Astrocyte of the cerebellum (primary cell): Measurements from ENCODE around the gene GRK7.
A peak's percentile ranks its signal among the peaks of the same experiment; 100 is the strongest.
"Not testable (repeated sequence)": the region's sequence is repeated elsewhere in the genome, so short reads cannot be mapped to it uniquely, and the experiment has no call there.

Source experiments
- DNase-seq: peaks from one replicate; pipeline ENCODE4 v3.0.0-alpha.2; 2011; ENCODE audit warnings: low read depth
- H3K4me3 ChIP-seq: 2 replicates; pipeline ENCODE4 v1.5.1; 2011; ENCODE audit warnings: mild to moderate bottlenecking, low read depth, low read length, moderate library complexity
- in situ Hi-C: cut with HindIII; loops from 2 replicates; pipeline ENCODE4 v1.10.0; 2017; ENCODE audit warnings: low sequenced_read_pairs
- TF ChIP-seq, protein P1 (sequence below): IDR thresholded peaks from 2 replicates; pipeline ENCODE4 v1.5.1; 2012; ENCODE audit warnings: low read length, low read depth, moderate library complexity, mild to moderate bottlenecking; ENCODE audit errors: missing control alignments

GRK7 gene

DNA sequence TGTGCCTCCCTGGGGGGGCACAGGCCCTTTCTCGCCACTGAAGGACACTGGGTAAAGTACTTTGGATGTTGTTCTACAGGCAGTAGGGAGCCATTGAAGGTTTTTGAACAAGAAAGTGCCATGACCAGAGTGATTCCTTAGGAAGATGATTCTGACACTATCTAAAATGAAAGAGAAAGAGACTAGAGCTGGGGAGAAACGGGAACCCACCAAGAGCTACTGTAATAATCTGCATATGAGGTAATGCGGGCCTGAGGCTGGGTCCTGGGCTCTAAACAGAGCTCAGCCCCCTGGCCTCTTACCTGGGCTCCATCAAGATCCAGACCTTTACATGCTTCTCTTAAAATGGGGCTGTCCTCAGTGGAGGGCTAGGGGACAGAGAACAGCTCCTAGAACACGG, 24.9 kb downstream of the GRK7 start:
- TF ChIP-seq, protein P1, sequence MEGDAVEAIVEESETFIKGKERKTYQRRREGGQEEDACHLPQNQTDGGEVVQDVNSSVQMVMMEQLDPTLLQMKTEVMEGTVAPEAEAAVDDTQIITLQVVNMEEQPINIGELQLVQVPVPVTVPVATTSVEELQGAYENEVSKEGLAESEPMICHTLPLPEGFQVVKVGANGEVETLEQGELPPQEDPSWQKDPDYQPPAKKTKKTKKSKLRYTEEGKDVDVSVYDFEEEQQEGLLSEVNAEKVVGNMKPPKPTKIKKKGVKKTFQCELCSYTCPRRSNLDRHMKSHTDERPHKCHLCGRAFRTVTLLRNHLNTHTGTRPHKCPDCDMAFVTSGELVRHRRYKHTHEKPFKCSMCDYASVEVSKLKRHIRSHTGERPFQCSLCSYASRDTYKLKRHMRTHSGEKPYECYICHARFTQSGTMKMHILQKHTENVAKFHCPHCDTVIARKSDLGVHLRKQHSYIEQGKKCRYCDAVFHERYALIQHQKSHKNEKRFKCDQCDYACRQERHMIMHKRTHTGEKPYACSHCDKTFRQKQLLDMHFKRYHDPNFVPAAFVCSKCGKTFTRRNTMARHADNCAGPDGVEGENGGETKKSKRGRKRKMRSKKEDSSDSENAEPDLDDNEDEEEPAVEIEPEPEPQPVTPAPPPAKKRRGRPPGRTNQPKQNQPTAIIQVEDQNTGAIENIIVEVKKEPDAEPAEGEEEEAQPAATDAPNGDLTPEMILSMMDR = no peak
- in situ Hi-C loops = no loop called here
- H3K4me3 ChIP-seq = no peak overlapping the region
- no peak for DNase-seq

DNA sequence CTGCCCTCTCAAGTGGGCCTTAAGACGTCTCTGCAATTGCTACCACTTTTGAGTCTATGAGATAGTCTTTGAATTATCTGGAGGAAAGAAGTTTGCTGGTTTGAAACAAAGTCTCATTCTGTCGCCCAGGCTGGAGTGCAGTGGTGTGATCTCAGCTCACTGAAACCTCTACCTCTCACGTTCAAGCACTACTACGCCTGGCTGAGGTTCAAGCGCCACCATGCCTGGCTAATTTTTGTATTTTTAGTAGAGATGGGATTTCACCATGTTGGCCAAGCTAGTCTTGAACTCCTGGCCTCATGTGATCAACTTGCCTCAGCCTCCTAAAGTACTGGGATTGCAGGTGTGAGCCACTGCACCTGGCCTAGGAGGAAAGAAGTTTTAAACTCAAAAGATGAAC, 25.5 kb downstream of the GRK7 start:
- in situ Hi-C loops, H3K4me3 ChIP-seq, DNase-seq: not testable (repeated sequence)

DNA sequence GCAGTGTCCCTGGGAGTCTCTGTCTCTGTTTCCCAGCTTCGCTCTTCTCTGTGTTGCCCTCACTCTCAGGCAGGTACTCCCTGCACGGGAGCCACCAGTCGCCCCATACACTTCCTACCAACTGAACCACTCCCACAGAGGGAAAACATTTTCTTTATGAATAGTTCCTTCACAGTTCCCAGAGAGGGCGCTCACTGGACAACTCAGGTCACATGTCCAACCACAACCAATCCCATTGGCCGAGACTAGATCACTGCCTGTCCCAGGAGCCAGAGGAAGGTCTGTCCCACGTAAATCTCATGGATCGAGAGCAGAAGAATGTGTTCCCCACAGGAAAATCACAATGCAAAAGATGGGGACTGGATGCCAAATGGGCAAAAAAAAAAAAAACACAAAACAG, 26.1 kb downstream of the GRK7 start:
- in situ Hi-C loops = no loop called here
- DNase-seq = no peak
- TF ChIP-seq, protein P1 = no peak
- no peak overlapping the region for H3K4me3 ChIP-seq

DNA sequence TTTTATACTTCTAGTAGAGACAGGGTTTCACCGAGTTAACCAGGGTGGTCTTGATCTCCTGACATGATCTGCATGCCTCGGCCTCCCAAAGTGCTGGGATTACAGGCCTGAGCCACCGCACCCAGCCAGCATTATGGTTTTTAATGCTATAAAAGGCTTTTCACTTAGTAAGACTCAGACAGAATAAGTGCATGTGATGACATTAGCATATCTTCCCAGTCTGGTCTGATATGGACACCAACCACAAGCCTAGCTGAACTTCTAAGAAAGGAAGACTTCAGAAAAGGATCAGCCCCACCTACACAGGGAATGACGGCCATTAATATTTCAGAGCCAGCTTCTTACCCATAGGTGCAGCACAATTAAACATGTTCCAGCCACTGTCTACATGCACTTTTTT, 27.0 kb downstream of the GRK7 start:
- in situ Hi-C loops = loop anchor here (5.0 kb wide), 2 partner anchors 38 to 82 kb away; no protein-coding TSS in a partner anchor
- TF ChIP-seq, protein P1 = no peak
- DNase-seq = no peak
- no peak overlapping the region for H3K4me3 ChIP-seq

DNA sequence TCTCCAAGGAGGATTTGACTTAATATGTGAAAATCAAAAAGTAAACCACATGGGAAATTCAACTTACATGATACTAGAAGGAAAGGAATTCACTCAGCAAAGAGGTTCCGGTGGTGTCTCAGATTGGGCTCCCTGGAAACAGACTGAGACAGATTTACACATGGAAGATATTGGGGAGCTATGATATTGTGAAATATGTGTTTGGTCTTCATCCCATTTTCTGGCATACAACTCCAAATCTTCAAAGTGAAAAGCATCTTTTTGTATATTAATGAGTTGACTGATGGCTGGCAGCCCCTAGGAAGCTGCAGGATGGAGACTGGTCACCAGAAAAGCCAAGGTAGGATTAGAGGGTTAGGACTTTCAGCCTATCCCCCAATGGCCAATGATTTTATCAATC, 29.3 kb downstream of the GRK7 start:
- no peak overlapping the region for H3K4me3 ChIP-seq
- DNase-seq = no peak
- TF ChIP-seq, protein P1 = no peak
- in situ Hi-C loops = loop anchor here (5.0 kb wide), 2 partner anchors 40 to 80 kb away; no protein-coding TSS in a partner anchor

DNA sequence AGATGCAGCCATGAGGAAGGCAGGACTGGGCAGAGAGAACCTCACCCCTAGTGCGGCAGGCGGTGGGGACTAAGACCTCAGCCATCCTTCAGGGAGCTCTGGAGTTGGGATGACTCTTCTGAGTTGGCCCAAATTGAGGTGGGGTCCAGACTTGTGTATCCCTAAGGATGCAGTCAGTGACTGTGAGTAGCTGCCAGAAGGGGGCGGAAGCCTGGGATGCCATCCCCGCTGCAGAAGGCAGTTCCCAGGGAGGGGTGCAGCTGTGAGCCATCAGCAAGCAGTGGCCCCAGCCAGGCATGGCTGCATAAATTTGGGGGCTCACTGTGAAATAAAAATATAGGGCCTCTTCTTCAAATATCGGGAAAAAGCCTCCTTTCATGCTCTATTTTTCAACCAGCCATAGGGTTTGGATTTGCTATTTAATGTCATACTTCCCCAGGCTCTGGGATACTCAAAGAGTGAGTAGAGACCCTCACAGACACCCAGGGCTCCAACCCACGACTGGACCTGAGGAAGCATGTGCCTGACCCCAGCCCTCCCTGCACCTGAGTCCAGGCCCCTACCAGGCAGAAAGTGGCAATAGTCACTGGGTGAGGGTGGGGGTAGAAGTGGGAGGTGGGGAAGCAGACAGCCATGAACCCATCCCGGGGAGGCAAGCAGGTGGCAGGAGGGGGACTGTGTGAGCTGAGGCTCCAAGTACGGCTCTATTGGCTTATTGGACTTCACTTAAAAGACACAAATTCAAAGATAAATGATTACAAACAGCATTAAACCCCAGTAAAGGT, 30.5 kb downstream of the GRK7 start:
- DNase-seq = no peak
- H3K4me3 ChIP-seq = no peak overlapping the region
- in situ Hi-C loops = loop anchor here (5.0 kb wide), 2 partner anchors 41 to 79 kb away; no protein-coding TSS in a partner anchor
- TF ChIP-seq, protein P1 = peak; percentile 2

DNA sequence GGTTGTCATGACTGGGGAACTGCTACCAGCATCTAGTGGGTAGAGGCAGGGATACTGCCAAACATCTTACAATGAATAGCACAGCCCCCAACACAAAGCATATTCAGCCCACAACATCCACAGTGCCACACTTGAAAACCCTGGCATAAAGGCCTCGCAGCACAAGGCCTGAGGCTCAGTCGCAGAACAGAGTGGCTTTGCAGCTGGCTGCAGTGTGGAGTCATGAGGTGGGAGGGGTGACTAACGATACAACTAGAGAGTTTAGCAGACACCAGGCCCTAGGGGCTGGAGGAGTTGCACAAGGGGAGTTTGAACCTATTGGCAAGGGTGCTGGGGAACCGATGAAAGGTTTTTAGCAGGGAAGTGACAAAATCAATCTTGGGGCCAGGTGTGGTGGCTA, 32.1 kb downstream of the GRK7 start:
- H3K4me3 ChIP-seq = no peak overlapping the region
- TF ChIP-seq, protein P1 = no peak
- no peak for DNase-seq
- in situ Hi-C loops = no loop called here
